ENCODE results near the gene KMT2C.
"Not testable (repeated sequence)": the region's sequence is repeated elsewhere in the genome, so short reads cannot be mapped to it uniquely, and the experiment has no call there.

The KMT2C gene

DNA sequence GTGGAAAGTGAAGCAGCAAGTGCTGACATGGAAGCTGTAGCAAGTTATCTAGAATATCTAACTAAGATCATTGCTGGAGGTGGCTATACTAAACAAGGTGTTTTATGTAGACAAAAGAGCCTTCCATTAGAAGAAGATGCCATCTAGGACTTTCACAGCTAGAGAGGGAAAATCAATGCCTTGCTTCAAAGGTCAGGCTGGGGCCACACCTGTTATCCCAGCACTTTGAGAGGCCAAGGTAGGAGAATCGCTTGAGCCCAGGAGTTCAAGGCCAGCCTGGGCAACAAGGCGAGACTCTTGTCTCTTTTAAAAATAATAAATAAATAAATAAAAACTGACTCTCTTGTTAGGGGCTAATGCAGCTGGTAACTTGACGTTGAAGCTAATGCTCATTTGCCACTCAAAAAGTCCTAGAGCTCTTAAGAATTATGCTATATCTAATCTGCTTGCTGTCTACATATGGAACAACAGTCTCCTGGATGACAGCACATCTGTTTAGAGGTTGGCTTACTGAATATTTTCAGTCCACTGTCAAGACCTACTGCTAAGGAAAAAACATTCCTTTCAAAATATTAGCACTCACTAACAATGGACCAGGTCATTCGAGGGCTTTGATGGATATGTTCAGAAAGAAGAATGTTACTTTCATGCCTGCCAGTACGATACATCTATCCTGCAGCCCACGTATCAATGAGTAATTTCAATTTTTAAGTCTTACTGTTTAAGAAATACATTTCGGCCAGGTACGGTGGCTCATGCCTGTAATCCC lies 58.9 kb downstream of the KMT2C start:
- H3K27ac ChIP-seq (ENCODE audit: low read depth, low read length); H3K9me2 ChIP-seq (replicated peaks; ENCODE audit: insufficient read depth, low read length); H3K27me3 ChIP-seq (ENCODE audit: low read length); H3K4me3 ChIP-seq (ENCODE audit: insufficient read depth, low read length, poor library complexity, severe bottlenecking); H3F3A ChIP-seq (ENCODE audit: insufficient read depth); H3K4me2 ChIP-seq (ENCODE audit: low read depth, low read length, poor library complexity, severe bottlenecking); H3K9me3 ChIP-seq (ENCODE audit: insufficient read depth, low read length); H3K36me3 ChIP-seq (ENCODE audit: low read length); H2AFZ ChIP-seq (ENCODE audit: low read depth, low read length, severe bottlenecking); H3K9ac ChIP-seq (ENCODE audit: low read length): not testable (repeated sequence)
- H4K20me1 ChIP-seq (ENCODE audit: low read depth, low read length) = peaks cover 18% of the 10 kb centered on the region
- peaks cover 98% of the 10 kb centered on the region for H3K79me2 ChIP-seq (ENCODE audit: insufficient read depth, low read length)

DNA sequence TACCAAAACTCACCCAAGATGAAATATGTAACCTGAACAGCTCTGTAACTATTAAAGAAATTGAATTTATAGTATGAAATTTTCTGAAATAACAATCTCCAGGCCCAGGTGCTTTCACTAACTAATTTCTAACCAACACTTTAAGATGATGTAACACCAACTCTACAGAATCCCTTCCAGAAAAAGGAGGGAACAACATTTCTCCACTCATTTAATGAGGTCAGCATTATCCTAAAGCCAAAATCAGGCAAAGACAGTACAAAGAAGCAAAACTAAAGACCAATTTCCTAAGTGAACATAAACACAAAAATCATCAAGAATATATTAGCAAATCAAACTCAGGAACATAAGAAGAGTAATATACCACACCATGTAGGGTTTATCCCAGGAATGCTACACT lies 65.5 kb downstream of the KMT2C start:
- no peaks in the 10 kb centered on the region for H3K9me3 ChIP-seq (ENCODE audit: insufficient read depth, low read length)
- no peak overlapping the region for H2AFZ ChIP-seq (ENCODE audit: low read depth, low read length, severe bottlenecking)
- H3K36me3 ChIP-seq (ENCODE audit: low read length) = peaks cover 3% of the 10 kb centered on the region; the same call in 1 of the 2 replicates
- H3K9me2 ChIP-seq (replicated peaks; ENCODE audit: insufficient read depth, low read length) = no peaks in the 10 kb centered on the region
- H3K79me2 ChIP-seq (ENCODE audit: insufficient read depth, low read length) = peaks cover 100% of the 10 kb centered on the region
- no peak overlapping the region for H3K4me3 ChIP-seq (ENCODE audit: insufficient read depth, low read length, poor library complexity, severe bottlenecking)
- peaks cover 7% of the 10 kb centered on the region; the same call in 1 of the 2 replicates for H3F3A ChIP-seq (ENCODE audit: insufficient read depth)
- no peak for TF ChIP-seq EZH2phosphoT487 (conservative IDR thresholded peaks at IDR 0.05; ENCODE audit: low read length)
- no peak for TF ChIP-seq CTCF (IDR thresholded peaks at IDR 0.05; ENCODE audit: insufficient read depth, low read length, poor library complexity, severe bottlenecking)
- no peaks in the 10 kb centered on the region for H3K27me3 ChIP-seq (ENCODE audit: low read length)
- H3K4me2 ChIP-seq (ENCODE audit: low read depth, low read length, poor library complexity, severe bottlenecking) = no peak overlapping the region
- peaks cover 38% of the 10 kb centered on the region for H4K20me1 ChIP-seq (ENCODE audit: low read depth, low read length)
- H3K27ac ChIP-seq (ENCODE audit: low read depth, low read length) = no peak overlapping the region
- H3K9ac ChIP-seq (ENCODE audit: low read length) = no peak overlapping the region

DNA sequence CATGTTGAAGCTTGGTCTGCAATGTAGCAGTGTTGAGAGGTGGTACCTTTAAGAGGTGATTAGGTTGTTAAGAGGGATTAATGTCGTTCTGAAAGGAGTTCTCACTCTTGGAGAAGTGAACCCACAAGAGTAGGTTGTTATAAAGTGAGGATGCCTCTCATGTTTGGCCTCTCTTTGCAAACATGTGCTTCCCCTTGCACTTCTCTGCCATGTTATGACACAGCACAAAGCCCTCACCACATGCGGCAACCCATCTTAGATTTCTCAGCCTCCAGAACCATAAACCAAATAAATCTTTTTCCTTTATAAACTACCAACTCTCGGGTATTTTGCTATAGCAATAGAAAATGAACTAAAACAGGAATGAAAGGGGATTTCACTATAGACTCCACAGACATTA lies 66.3 kb downstream of the KMT2C start:
- H3K36me3 ChIP-seq (ENCODE audit: low read length) = peaks cover 3% of the 10 kb centered on the region; the same call in 1 of the 2 replicates
- H4K20me1 ChIP-seq (ENCODE audit: low read depth, low read length) = peaks cover 38% of the 10 kb centered on the region

More for the DNA sequence above, 66.3 kb downstream of the KMT2C start:
- Histone ChIP-seq H3K27ac (ENCODE audit: low read depth, low read length) (no peak overlapping the region), H3F3A (ENCODE audit: insufficient read depth) (peaks cover 7% of the 10 kb centered on the region; the same call in 1 of the 2 replicates), H2AFZ (ENCODE audit: low read depth, low read length, severe bottlenecking) (no peak overlapping the region), H3K9me3 (ENCODE audit: insufficient read depth, low read length) (no peaks in the 10 kb centered on the region), H3K9me2 (replicated peaks; ENCODE audit: insufficient read depth, low read length) (no peaks in the 10 kb centered on the region), H3K4me3 (ENCODE audit: insufficient read depth, low read length, poor library complexity, severe bottlenecking) (no peak overlapping the region), H3K9ac (ENCODE audit: low read length) (no peak overlapping the region), H3K79me2 (ENCODE audit: insufficient read depth, low read length) (peaks cover 100% of the 10 kb centered on the region), H3K27me3 (ENCODE audit: low read length) (no peaks in the 10 kb centered on the region), H3K4me2 (ENCODE audit: low read depth, low read length, poor library complexity, severe bottlenecking) (no peak overlapping the region)
- TF ChIP-seq CTCF (IDR thresholded peaks at IDR 0.05; ENCODE audit: insufficient read depth, low read length, poor library complexity, severe bottlenecking) = no peak
- TF ChIP-seq EZH2phosphoT487 (conservative IDR thresholded peaks at IDR 0.05; ENCODE audit: low read length) = no peak
